GM21423 (cell line): ENCODE measurements around the gene OR2AT4.

Experiments used
- ATAC-seq: cut with Tn5 transposase; IDR thresholded peaks from one replicate; pipeline ENCODE4 v1.9.1; 2021; ENCODE audit warnings: mild to moderate bottlenecking, moderate library complexity; ENCODE audit not compliant: unreplicated experiment

The OR2AT4 gene

DNA sequence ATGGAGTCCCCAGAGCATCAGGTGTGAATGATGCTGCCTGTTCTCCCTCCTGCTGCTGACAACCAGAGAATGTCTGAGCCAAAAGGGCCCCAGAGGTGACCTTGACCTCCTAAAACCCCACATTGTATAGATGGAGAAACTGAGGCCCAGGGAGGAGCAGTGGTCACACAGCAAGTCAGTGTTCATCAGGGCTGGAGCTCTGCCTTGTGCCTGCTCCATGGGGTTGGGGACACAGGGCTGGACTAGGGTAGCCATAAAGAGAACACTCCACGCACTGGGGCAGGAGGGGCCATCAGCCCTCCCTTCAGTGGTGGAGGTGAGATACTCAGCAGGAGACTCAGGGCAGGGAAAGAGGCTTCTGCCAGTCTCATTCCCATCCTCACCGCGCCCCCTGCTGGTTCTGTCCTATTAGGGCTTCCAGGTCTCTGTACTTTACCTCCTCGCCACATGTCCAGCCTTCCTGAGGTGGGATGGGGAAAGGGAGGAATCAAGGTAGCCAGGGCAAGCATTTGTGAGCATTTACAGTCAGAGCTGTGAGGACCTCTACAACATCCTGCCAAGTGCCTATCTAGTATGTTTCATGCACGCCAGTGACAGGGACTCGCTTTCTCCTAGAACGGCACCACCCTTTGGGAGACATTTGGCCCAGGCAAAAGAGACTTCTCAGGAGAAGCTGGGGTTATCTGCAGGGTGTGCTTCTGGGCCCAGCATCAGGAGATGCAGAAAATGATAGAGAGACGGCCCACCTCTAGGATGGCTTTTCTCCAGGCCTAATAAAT, 64.7 kb downstream of the OR2AT4 start:
- no peak for ATAC-seq
